ENCODE measurements around the gene ADD1.

Gene ADD1

GRCh38 chr4:2832981-2833670, 10.5 kb upstream of the ADD1 start:
- no peak for DNase-seq (ENCODE audit: low read depth)
- no peak overlapping the region for H3K4me3 ChIP-seq (ENCODE audit: control insufficient read depth, low read depth, low read length)
- TF ChIP-seq CTCF (IDR thresholded peaks at IDR 0.05; ENCODE audit: control insufficient read depth, insufficient read depth, low read depth, low read length, missing control alignments) = no peak

- H3K4me3 ChIP-seq (ENCODE audit: control insufficient read depth, low read depth, low read length) = no peak overlapping the region
- DNase-seq (ENCODE audit: low read depth) = no peak
- no peak for TF ChIP-seq CTCF (IDR thresholded peaks at IDR 0.05; ENCODE audit: control insufficient read depth, insufficient read depth, low read depth, low read length, missing control alignments)
These were observed 10.0 kb upstream of the ADD1 start for GRCh38 chr4:2833671-2834000.

- H3K4me3 ChIP-seq (ENCODE audit: control insufficient read depth, low read depth, low read length) = no peak overlapping the region
- no peak for TF ChIP-seq CTCF (IDR thresholded peaks at IDR 0.05; ENCODE audit: control insufficient read depth, insufficient read depth, low read depth, low read length, missing control alignments)
- no peak for DNase-seq (ENCODE audit: low read depth)
These were observed 9.4 kb upstream of the ADD1 start for GRCh38 chr4:2834001-2834921.

- no peak overlapping the region for H3K4me3 ChIP-seq (ENCODE audit: control insufficient read depth, low read depth, low read length)
- no peak for TF ChIP-seq CTCF (IDR thresholded peaks at IDR 0.05; ENCODE audit: control insufficient read depth, insufficient read depth, low read depth, low read length, missing control alignments)
- no peak for DNase-seq (ENCODE audit: low read depth)
These were observed 7.7 kb upstream of the ADD1 start for GRCh38 chr4:2835978-2836377.

- H3K4me3 ChIP-seq (ENCODE audit: control insufficient read depth, low read depth, low read length) = no peak overlapping the region
- TF ChIP-seq CTCF (IDR thresholded peaks at IDR 0.05; ENCODE audit: control insufficient read depth, insufficient read depth, low read depth, low read length, missing control alignments) = no peak
- no peak for DNase-seq (ENCODE audit: low read depth)
These were observed 7.2 kb upstream of the ADD1 start for GRCh38 chr4:2836391-2836859.

GRCh38 chr4:2837110-2837903, 6.3 kb upstream of the ADD1 start:
- DNase-seq (ENCODE audit: low read depth) = no peak
- TF ChIP-seq CTCF (IDR thresholded peaks at IDR 0.05; ENCODE audit: control insufficient read depth, insufficient read depth, low read depth, low read length, missing control alignments) = no peak
- H3K4me3 ChIP-seq (ENCODE audit: control insufficient read depth, low read depth, low read length) = no peak overlapping the region

Measured in AG09309 (cell line).